ENCODE data around the gene CCDC40.

CCDC40 gene

DNA sequence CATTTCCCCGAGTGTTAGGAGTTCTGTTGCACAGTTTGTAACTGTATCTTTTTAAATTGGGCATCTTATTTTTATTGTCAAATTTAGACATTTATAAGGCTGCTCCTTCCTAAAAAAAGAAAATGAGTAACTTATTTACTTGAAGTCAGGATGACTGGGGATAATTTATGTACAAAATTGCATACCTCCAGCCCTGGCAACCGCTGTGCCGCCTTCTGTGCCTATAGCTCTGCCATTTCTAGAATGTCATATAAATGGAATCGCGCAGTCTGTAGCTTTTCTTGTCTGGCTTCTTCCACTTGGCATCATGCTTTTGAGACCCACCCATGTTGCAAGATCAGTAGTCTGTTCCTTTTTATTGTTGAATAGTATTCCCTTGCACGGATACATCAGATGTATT is 36.0 kb downstream of the CCDC40 start:
- no peak for DNase-seq (ENCODE audit: extremely low read depth, insufficient read length)
- no peak overlapping the region for H3K4me3 ChIP-seq (replicated peaks; ENCODE audit: low read depth, low read length)
- no peak for TF ChIP-seq CTCF (IDR thresholded peaks at IDR 0.05; ENCODE audit: insufficient read depth, low read length, poor library complexity, severe bottlenecking)
- no peaks in the 10 kb centered on the region; the same call in none of the 2 replicates for H3K27me3 ChIP-seq (replicated peaks; ENCODE audit: control insufficient read depth, insufficient read depth, low read length)
- no peaks in the 10 kb centered on the region for H3K36me3 ChIP-seq (ENCODE audit: control insufficient read depth, insufficient read depth, low read length)

DNA sequence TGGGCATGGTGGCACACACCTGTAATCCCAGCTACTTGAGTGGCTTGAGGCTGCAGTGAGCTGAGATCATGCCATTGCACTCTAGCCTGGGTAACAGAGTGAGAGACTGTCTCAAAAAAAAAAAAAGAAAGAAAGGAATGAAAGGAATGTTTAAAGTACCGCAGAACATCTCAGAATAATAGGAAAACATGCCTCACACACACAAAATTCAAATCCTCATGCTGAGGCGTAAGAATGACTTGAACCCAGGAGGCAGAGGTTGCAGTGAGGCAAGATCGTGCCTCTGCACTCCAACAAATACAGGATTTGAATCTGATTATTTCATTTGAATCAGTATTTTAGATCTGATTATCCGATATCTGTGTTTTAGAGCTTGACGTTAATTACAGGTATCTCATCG is 43.6 kb downstream of the CCDC40 start:
- H3K27me3 ChIP-seq (replicated peaks; ENCODE audit: control insufficient read depth, insufficient read depth, low read length), result no peaks in the 10 kb centered on the region; the same call in 1 of the 2 replicates
- TF ChIP-seq CTCF (IDR thresholded peaks at IDR 0.05; ENCODE audit: insufficient read depth, low read length, poor library complexity, severe bottlenecking), result no peak
- no peak for DNase-seq (ENCODE audit: extremely low read depth, insufficient read length)
- no peaks in the 10 kb centered on the region for H3K36me3 ChIP-seq (ENCODE audit: control insufficient read depth, insufficient read depth, low read length)
- no peak overlapping the region for H3K4me3 ChIP-seq (replicated peaks; ENCODE audit: low read depth, low read length)

- TF ChIP-seq CTCF (IDR thresholded peaks at IDR 0.05; ENCODE audit: insufficient read depth, low read length, poor library complexity, severe bottlenecking), result no peak
- no peak for DNase-seq (ENCODE audit: extremely low read depth, insufficient read length)
- Histone ChIP-seq H3K4me3 (replicated peaks; ENCODE audit: low read depth, low read length) (no peak overlapping the region), H3K27me3 (replicated peaks; ENCODE audit: control insufficient read depth, insufficient read depth, low read length) (no peaks in the 10 kb centered on the region; the same call in 1 of the 2 replicates), H3K36me3 (ENCODE audit: control insufficient read depth, insufficient read depth, low read length) (no peaks in the 10 kb centered on the region)
Measured at GRCh38 chr17:80081596-80081995, 45.2 kb downstream of the CCDC40 start.

DNA sequence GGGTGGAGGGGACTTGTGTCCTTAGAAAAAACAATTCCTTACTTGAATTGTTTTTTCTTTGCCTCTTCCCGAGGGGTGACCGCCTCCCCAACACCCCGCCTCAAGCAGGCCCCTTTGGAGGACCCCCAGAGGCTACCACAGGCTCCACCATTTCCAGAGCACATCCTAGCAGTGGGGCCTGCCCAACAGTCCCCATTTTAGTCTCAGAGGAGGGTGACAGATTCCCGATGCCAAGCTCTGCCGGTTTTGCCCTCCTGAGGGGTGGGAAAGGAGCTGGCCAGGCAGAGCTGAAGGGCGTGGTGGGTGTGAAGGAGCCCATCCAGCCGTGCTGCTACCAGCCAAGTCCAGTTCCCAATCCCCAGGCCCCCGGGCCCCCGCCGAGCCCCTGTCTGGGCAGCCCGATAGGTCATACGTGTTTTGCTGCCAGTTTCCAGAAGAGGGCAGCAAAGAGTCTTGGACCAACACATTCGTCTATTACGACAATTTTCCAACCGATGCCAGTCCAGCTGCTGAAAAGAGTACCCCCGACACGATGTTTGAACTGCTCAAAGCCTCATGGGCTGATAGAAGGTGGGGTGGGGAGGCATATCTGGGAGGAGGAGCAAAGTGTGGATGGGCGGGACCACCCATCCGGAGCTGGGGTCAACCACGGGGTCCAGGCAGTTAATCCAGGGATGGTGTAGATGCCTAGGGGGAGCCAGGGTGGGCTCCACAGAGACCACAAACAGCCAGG is 46.1 kb downstream of the CCDC40 start:
- no peak for DNase-seq (ENCODE audit: extremely low read depth, insufficient read length)
- H3K27me3 ChIP-seq (replicated peaks; ENCODE audit: control insufficient read depth, insufficient read depth, low read length), result no peaks in the 10 kb centered on the region; the same call in 1 of the 2 replicates
- TF ChIP-seq CTCF (IDR thresholded peaks at IDR 0.05; ENCODE audit: insufficient read depth, low read length, poor library complexity, severe bottlenecking), result peak; percentile 76
- no peak overlapping the region for H3K4me3 ChIP-seq (replicated peaks; ENCODE audit: low read depth, low read length)
- H3K36me3 ChIP-seq (ENCODE audit: control insufficient read depth, insufficient read depth, low read length), result no peaks in the 10 kb centered on the region

GRCh38 chr17:80083136-80083661 is 46.8 kb downstream of the CCDC40 start:
- TF ChIP-seq CTCF (IDR thresholded peaks at IDR 0.05; ENCODE audit: insufficient read depth, low read length, poor library complexity, severe bottlenecking), result no peak
- H3K36me3 ChIP-seq (ENCODE audit: control insufficient read depth, insufficient read depth, low read length), result no peaks in the 10 kb centered on the region
- H3K4me3 ChIP-seq (replicated peaks; ENCODE audit: low read depth, low read length), result no peak overlapping the region
- DNase-seq (ENCODE audit: extremely low read depth, insufficient read length), result no peak
- H3K27me3 ChIP-seq (replicated peaks; ENCODE audit: control insufficient read depth, insufficient read depth, low read length), result no peaks in the 10 kb centered on the region; the same call in 1 of the 2 replicates

Data from GM06990 (cell line).